HG03460 (cell line): ENCODE data around the gene DISP3.

Source experiments
- ATAC-seq: cut with Tn5 transposase; IDR thresholded peaks from one replicate; pipeline ENCODE4 v1.9.1; 2021; ENCODE audit not compliant: unreplicated experiment

DISP3 gene

DNA sequence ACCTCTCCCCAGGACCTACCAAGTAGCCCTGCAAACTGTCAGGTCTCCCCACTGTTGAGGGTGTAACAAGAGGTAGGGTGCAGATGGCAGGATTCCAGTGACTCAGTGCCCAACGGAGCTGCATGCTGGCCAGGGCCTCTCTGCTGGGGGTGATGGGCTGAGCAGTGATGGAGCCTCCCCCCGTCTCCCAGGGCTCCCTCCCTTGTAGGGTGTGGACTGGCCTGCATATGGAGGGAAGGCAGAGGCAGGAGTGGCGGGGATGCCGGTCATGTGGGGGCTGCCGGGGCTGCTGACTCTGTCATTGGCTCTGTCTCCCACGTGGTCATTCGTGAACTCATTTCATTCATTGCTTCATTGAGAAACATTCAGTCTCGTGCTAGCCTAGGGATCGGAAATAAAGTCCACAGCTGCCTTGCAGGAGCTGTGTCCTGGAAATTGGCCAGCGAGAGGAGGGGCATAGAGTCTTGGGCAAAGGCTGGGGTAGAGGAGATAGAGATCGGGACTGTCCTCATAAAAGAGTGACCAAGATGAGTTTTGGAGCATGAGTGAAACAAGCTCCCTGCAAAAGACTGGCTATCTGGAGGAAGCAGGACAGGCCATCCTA, 22.9 kb upstream of the DISP3 start:
- no peak for ATAC-seq

DNA sequence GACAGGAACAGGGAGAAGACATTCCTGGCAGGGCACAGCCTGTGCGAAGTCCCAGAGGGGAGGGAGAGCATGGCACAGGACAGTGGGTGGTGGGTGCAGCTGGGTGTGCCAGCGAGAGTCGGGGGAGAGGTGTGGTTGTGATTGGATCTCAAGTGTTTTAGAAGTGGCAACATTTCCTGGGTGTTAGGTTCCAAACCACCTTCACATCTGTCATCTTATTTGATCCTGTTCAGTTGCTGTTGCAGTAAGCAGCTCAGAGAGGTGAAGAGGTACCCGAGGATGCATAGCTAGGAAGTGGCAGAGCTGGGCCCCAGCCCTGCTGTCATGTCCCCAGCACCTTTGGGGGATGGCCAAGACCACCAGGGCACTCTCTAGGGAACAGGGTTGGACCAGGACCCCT, 22.0 kb upstream of the DISP3 start:
- no peak for ATAC-seq

DNA sequence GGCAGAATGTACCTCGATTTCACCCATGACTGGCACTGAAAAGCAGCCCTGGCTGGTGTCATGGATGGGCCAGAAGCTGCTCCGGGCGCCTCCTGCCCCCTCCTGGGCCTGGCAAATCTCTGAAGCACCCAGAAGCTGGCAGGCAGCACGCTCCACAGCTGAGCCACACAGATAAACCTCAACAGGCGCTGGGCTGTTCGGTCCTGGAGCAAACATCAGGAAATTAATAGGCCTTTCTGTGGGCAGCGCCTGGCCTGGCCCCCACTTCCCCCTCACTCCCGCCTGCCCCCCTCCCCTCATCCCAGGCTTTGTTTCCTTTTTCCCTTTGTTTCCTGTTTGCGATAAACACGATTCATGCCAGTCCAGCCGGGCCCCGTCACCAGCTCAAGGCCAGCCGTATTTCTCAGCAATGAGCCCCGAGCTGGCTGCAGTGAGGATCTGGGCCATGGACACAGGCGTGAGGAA, 20.1 kb upstream of the DISP3 start:
- no peak for ATAC-seq

DNA sequence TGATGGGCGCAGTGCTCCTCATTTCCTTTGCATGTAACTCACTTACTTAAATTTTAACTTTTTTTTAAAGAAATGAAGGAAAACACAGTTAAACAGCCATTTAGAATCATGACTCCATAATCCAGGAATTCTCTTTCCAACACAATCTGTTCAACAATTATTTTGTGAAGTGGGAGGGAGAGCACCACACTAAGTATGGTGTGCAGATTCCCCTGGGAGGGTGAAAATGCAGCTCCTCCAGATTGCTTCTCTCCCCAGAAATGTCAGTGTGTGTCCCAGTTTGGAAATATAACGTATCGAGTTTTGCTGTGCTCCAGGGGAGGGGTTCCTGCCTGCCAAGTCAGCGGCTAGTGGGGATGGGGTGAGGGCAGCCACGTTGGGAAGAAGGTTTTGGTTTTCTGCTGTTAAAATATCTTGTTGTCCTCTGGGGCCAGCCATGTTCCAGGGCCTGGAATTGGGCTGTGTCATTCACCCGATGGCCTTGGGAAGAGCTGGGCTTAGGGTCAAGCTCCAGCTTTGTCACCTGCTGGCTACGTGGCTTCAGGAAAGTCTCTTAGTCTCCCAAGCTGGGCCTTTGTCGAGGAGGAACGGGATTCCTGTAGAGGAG, 17.3 kb upstream of the DISP3 start:
- ATAC-seq = no peak

DNA sequence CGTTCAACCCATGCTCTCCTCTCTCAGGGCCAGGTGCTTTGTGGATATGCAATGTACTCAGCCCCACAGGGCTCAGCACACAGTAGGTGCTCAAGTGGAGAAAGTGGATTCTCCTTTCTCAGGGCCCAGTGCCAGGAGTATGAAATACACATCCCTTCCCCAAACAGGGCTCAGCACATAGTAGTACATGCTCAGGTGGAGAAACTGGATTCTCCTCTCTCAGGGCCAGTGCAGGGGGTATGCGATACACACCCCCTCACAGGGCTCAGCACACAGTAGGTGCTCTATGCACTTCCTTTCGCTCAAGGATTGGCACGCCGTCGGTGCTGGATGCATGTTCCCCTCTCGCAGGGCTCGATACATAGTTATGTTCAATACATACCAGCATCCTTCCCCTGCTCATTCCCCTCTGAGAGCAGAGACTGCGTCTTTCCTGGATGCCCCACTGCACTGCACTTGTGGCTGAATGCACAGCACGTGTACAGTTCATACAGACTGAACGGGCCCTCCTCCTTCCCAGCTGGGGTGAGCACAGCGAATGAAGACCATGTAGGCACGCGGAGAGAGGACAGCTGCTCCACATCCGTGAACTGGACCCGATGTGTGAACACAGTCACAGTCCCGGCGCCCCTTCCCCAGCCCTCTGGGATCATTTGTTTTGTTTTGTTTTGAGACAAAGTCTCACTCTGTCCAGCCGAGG, 16.6 kb upstream of the DISP3 start:
- ATAC-seq = no peak

DNA sequence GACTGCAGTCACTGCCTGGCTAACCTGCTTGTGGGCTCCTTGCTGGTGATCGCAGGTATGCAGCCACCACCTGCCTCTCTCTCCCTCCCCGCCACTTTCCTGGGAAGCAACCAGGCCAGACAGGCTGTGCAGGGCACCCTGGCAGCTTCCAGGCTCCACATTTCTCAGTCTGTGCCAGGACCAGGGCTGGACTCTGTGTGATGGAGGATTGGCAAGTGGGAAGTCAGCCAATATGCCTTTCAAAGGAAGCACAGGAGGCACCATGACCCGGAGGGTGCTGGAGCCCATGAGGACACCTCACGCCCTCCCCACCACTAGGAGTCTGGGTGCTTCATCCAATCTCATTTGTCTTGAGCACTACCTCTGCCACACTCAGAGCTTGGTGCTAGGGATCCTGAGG, 15.8 kb upstream of the DISP3 start:
- ATAC-seq = no peak

DNA sequence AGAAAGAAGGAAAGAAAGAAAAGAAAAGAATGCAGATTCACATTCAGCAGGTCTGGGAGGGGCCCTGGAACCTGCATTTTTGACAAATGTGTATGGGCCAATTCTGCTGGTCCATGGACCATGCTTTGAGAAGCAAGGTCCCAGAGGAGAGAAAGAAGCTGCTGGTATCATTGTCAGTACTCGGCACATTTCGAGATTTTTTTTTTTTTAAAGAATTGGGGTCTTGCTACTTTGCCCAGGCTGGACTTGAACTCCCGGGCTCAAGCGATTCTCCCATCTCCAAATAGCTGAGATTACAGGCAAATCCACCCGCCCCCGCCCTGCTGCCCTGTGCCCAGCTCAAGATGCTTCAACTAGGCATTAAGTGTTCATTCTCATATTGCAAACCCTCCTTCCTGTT, 13.6 kb upstream of the DISP3 start:
- ATAC-seq = no peak

DNA sequence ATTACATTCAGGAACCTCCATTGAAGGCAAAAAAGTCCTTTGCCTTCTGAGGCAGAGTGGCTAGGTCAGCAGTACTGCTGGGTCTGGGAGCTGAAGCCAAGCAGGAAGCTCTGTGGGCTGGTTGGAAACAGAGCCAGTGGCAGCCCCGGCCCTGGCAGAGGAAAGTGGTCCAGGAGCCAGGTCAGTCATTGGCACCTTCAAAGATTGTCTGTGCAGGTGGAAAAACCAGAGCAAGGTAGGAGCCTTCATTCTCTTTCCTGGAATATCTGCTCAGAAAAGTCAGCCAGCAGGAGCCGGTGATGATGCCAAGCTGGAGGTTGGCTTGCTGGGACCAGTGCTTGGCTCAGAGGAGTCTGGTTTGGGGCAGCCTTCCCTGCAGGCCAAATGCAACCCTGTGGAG, 12.5 kb upstream of the DISP3 start:
- ATAC-seq = no peak

DNA sequence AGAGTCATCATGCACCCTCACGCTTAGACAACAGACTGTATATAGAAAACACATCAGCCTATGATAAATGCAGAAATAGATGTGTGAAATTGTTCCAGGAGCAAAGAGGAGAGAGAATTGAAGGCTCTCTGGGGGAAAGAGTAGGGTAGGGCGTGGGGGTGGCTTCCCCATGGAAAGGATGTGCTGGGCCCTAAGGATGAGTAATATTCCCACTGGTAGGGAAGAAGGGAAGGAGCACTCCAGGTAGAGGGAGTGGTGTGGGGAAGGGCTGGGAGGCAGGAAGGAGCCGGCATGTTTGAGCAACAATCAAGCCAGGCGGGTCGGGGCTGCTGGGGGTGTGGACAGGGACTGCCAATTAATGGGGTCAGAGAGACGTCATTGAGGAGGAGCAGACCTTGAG, 10.1 kb upstream of the DISP3 start:
- no peak for ATAC-seq

DNA sequence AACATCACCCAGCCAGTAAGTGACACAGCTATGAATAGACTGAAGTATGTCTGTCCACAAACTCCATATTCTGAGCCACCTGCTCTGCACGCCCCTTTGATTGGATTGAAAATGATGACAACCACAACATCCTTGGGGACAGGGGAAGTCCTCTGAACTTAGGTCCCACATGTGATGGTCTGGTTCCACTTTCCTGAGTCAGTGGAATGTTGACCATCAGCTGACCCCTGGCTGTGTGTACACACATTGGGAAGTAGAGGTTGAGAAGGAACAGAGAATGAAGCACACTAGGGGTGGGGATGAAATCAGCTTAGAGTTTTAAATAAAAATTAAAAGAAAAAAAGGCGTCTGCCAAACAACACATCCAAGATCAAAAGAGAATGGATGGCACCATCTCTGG, 8.0 kb upstream of the DISP3 start:
- ATAC-seq = no peak

DNA sequence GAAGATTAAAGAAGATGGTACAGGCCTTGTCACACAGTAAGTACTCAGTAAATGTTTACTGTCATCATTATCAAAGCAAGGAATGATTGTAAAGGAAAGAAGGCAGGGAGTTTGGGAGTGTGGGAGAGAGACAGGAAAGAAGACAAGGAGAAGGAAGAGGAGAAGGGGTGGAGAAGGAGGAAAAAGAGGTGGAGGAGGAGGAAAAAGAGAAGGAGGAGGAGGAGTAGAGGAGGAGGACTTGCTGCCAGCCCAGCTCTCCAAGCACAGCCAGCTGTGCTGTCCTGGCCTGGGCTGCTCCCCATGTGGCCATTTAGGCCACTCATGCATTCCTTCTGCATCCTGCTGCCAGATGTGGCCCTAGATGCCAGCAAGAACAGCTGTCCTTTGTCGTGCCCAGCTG, 7.5 kb upstream of the DISP3 start:
- no peak for ATAC-seq

DNA sequence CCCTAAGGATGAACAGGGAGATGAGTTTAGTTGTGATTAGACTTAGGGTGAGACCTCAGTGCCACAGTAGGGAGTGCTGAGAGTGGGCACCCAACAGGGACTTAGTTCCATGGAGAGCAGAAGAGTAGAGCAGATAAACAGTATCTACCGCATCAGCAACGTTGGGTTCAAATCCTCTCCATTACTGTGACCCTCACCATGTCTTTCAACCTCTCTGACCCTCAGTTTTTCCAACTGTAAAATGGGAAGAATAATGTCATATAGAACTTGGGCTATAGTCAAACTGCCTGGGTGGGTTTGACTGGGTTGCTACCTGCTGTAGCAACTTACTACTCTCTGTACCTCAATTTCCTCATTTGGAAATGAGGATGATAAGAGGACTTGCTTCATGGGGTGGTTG, 6.7 kb upstream of the DISP3 start:
- ATAC-seq = no peak

DNA sequence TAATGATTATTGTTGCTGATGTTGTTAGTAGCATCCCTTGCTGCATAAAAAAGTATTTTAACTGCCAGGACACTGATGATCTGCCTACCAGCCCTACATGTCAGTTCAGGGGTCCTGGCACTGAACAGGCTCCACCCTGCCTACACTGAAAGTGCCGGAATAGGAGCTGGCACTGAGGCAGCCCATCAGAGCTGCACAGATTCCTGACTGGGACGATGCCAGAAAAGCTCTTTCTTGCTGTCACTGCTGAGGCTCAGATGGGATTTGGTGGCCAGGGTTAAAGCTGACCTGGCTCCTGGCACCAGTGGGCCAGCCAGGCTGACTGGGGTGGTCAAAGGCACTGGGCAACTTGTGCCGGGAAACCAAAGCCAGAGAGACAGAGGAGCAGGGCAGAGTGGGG, 6.2 kb upstream of the DISP3 start:
- ATAC-seq = no peak

DNA sequence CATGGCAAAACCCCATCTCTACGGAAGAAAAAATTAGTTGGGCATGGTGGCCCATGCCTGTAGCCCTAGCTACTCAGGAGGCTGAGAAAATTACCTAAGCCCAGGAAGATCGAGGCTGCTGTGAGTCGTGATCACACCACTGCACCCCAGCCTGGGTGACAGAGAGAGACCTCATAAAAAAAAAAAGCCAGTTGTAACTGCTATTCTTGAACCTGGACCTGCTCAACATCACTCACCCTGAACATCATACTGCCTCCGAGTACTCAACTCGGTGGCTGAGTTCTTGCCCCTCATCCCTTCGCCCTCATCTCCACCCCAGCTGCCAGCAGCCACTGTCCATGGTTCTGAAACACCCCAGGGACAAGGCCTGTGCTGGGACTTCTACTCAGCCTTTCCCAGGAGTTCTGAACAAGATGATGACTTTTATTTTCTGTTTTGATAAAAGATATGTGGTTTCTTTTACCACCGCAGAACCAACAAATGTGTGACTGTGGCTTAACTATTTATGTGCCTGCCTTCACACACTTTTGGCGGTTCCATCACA, 5.4 kb upstream of the DISP3 start:
- no peak for ATAC-seq

DNA sequence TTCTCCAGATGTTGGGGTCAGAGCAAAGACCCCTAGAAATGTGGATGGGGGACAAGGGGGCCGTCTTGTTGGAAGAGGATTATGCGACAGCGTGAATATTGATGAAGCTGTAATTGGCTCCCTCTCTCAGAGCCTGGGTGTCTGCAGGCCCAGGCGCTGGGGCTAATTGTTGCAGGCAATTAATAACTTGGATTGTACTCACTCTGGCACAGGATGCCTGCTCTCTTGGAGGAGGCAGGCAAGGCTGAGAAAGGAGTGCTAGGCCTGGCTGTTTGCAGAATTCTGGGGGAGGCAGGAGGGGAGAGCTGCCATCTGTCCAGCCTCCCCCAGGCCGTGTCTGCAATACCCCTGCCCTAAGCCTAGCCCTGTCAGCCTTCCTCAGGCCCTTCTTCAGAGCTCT, 4.1 kb upstream of the DISP3 start:
- ATAC-seq = no peak

DNA sequence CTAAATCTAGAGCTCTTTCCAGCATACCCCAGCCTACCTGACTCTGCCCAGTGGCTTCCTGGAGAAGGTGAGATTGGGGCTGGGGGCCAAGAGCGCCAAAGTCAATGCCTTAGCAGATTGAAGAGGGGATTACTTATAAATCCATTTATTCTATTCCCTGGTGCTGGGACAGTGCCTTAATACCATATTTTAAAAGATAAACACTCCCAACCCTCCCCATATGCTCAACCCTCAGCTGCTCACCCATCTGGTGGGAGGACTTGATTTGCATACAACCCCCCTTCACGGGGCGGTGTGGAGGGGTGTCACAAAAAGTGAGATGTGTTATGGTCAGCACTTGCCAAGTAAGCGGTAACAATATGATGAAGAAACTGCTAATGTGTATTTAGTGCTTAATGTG, 3.2 kb upstream of the DISP3 start:
- ATAC-seq = no peak

DNA sequence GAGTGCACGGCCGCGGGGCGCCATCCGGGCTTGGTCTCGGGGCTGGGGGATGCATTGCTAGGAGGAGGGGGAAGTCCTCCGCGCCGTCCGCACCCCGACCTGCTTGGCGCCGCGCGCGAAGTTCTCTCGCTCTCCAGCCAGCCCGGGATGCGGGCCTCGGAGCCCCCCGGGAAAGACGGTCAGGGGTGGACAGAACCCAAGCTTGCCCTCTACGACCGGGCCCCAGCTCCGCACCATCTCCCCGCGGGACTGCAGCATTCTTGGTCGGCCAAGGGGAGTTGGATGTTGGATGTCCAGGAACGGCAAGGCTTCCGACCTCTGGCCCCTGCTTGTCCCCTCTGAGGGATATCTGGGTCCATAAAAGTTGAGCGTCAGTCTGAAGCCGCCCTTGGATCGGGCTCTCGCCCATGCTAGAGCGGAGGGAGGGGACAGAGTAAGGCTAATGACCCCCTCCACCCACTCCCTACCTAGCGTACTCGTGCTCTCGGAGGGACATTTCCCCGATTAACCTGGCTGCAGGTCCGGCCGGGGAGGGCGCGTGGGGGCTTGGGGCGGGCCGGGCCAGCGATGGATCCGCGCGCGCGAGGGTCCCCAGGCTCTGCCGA, 522 bp downstream of the DISP3 start:
- no peak for ATAC-seq

DNA sequence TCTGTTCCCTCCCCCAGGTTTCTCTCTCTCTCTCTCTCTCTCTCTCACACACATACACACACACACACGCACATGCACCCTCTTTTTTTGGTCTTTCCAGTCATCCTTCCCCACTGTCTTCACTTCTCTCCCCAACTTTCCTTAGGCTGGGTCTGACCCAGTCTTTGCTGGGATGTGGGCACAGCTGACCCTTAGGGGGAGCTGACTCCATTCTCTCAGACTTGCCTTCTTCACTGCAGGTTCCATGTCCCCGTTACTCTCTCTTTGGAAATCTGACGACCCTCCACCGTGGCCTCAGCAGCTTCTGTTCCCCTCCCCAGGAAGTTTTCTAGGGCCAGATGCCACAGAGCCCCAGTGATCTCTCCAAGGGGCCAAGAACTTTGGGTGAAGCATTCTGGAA, 2.1 kb downstream of the DISP3 start:
- ATAC-seq = no peak

DNA sequence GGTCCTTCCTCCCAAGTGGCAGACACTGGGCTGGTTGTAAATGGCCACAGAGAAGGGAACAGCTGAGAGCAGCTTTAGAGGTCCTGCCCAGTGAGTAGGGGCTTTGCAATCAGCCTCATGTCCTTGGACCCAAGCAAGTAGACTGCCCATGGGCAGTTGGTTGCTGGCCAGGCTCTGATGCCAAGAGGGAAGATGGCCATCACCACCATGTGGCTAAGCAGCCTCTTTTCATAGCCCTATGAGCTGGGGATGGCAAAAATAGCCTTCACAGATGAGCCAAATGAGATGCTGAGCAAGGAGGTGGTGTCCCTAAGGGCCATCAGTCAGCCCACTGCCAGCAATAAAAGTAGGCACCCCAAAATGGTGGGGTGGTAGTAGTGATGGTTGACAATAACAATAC, 3.2 kb downstream of the DISP3 start:
- no peak for ATAC-seq

DNA sequence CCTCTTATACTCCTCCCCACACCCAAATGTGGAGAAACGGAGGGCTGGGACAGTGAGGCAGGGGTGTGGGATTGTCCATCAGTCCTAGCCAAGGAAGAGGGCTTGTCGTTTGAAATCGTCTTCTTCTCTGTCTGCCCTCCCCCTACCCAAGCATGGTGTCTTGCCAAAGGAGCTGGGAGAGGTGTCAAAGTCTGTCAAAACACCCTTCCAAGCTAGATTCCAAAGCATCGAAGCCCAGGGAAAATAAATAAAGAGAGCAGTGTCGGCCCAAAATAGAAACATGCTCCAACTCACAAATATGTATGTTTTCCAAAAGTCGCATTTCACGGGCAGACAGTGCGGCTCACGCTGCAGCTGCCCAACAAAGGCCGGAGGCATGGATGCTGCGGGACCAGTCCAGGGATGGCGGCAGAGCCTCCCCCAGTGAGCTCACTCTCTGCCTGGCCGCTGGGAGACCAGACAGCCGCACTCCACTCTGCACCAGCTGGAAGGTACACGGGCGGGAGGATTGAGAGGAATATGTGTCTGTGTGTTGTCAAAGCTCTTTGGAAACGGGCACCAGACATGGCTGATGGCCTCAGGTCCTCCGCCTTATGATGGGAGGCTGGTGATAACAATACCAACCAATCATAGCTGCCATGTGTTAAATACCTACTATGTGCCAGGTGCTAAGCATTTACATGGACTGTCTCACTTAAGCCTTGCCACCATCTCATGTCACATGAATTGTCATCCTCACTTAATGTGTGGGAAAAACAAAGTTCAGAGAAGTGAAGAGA, 3.9 kb downstream of the DISP3 start:
- no peak for ATAC-seq
